ENCODE results near the gene CACNA1F.

DNA sequence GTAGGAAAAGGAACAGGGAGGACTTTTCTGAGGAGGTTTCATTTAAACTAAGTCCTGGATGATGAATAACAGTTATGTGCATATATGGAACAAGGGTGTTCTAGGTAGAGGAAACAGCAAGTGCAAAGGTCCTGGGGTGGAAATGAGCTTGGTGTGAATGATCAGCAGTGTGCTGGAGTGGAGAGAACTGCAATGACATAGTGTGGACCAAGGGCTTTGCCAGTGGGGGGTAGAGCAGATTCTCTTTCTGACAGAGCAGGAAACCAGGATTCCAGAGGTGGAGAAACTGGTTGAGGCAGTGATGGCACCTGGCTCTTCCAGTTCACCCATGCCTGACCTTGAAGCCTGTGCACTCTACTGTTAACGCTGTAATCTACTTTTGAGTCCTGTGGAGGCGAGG, 38.2 kb upstream of the CACNA1F start:
- TF ChIP-seq, protein P1, sequence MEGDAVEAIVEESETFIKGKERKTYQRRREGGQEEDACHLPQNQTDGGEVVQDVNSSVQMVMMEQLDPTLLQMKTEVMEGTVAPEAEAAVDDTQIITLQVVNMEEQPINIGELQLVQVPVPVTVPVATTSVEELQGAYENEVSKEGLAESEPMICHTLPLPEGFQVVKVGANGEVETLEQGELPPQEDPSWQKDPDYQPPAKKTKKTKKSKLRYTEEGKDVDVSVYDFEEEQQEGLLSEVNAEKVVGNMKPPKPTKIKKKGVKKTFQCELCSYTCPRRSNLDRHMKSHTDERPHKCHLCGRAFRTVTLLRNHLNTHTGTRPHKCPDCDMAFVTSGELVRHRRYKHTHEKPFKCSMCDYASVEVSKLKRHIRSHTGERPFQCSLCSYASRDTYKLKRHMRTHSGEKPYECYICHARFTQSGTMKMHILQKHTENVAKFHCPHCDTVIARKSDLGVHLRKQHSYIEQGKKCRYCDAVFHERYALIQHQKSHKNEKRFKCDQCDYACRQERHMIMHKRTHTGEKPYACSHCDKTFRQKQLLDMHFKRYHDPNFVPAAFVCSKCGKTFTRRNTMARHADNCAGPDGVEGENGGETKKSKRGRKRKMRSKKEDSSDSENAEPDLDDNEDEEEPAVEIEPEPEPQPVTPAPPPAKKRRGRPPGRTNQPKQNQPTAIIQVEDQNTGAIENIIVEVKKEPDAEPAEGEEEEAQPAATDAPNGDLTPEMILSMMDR (conservative IDR thresholded peaks at IDR 0.05; ENCODE audit: low read depth, low read length) = no peak
- no peak for TF ChIP-seq EZH2 (IDR thresholded peaks at IDR 0.05; ENCODE audit: low read length, unreplicated experiment)
- TF ChIP-seq EZH2phosphoT487 (IDR thresholded peaks at IDR 0.05; ENCODE audit: borderline replicate concordance, low read length) = no peak
